Keratinocyte (primary cell): Measurements from ENCODE around the gene GPAT3.

Experiments used
- CTCF ChIP-seq, 3 experiments: IDR thresholded peaks in 1 of 3; conservative IDR thresholded peaks in 1 of 3; optimal IDR thresholded peaks in 1 of 3; 2 replicates in 2 of 3; 3 replicates in 1 of 3; pipeline versions ENCODE3 to v1.5.1; 2011; ENCODE audit warnings: low read length in 3 of 3, mild to moderate bottlenecking in 3 of 3, moderate library complexity in 2 of 3, control low read depth in 1 of 3, inconsistent platforms in 1 of 3; ENCODE audit not compliant: insufficient read depth in 2 of 3; ENCODE audit errors: extremely low read depth in 1 of 3
- EZH2 ChIP-seq: IDR thresholded peaks from one replicate; pipeline ENCODE4 v1.6.1; 2012; ENCODE audit warnings: inconsistent platforms, mild to moderate bottlenecking, low read length, moderate library complexity

DNA sequence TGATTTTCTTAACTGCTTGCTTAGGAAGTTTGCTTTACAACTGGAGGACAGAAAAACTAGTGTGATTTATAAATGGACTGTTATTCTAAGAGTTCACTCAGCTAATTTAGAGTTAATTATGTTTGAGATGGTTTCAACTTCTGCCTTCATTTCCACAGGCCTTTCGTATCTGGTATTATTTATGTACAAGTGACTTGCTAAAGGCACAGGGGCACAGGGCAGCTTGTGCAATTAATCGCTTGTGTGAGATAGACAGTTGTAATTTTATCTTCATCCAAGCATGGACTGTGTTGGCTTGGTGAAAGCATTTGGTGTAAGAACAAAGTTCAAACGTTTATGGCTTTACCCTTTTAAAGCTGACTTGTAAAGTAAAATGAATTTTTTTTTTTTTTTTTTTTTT, 38.3 kb downstream of the GPAT3 start:
- TF ChIP-seq CTCF (optimal IDR thresholded peaks at IDR 0.05 in 1 of 3, IDR thresholded peaks at IDR 0.05 in 1 of 3, conservative IDR thresholded peaks at IDR 0.05 in 1 of 3; ENCODE audit: extremely low read depth in 1 of 3, insufficient read depth in 2 of 3, low read length in 3 of 3) (no peak), EZH2 (no peak)
